ENCODE measurements around the gene RUNX2. TPM values are rescaled to one million over a fixed set of nuclear protein-coding genes. Genes with fewer than 3 reads are reported as not detected.

Gene RUNX2
- total and polyA plus RNA-seq, 4 donors: 0.09 to 1.5 (median 0.75) TPM

DNA sequence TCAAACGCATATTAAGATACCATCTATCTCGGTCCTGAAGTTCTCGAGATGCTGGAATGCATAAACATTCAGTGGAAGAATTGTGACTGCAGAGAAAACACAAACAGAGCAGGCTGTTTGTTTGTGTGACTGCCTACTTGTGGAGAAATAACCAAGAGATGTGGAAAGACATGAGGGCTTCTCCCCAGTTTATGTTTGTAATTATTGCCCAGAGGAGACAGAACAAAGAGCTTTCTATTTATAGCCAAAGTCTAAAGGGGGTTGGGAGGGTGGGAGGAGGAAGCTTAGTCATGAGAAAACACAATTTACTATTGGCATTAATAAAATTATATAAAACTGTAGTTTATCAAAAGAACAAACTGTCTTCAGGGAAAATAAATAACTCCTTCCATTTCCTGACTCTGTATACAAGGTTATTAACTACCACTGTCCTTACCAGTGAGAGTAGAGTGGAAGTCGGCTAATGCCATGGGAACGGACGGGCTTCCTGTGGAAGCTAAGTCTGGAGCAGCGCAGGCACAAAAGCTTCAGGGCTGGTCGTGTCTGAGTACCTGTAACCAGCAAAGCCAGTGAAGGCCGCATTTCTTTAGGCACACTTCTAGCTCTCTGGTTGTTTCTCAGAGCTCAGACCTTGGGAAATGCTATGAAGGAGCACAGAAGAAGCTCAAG lies 249.8 kb downstream of the RUNX2 start:
- Histone ChIP-seq H3K9me3 (ENCODE audit: control insufficient read depth in 4 of 4, low read length in 3 of 4) (no peaks in the 10 kb centered on the region), H3K36me3 (ENCODE audit: control insufficient read depth in 4 of 4, insufficient read depth in 3 of 4, low read depth in 1 of 4, low read length in 3 of 4) (no peaks in the 10 kb centered on the region), H3K27me3 (ENCODE audit: control insufficient read depth in 4 of 4, insufficient read depth in 4 of 4, low read length in 3 of 4) (no peaks in the 10 kb centered on the region), H3K9ac (ENCODE audit: low read depth in 1 of 2, low read length in 2 of 2) (no peak overlapping the region), H3K4me3 (ENCODE audit: low read depth in 1 of 3, low read length in 3 of 3) (no peak overlapping the region), H3K27ac (ENCODE audit: low read depth in 1 of 2, low read length in 2 of 2) (no peak overlapping the region), H3K4me1 (ENCODE audit: control insufficient read depth in 4 of 4, insufficient read depth in 4 of 4, low read length in 3 of 4) (no peaks in the 10 kb centered on the region)
- WGBS: 82% methylated on average over 9 of the region's 9 CpGs
- DNase-seq (ENCODE audit: low spot score): no peak
- no peak for TF ChIP-seq HNF4G (IDR thresholded peaks at IDR 0.05)
- TF ChIP-seq, protein P1, sequence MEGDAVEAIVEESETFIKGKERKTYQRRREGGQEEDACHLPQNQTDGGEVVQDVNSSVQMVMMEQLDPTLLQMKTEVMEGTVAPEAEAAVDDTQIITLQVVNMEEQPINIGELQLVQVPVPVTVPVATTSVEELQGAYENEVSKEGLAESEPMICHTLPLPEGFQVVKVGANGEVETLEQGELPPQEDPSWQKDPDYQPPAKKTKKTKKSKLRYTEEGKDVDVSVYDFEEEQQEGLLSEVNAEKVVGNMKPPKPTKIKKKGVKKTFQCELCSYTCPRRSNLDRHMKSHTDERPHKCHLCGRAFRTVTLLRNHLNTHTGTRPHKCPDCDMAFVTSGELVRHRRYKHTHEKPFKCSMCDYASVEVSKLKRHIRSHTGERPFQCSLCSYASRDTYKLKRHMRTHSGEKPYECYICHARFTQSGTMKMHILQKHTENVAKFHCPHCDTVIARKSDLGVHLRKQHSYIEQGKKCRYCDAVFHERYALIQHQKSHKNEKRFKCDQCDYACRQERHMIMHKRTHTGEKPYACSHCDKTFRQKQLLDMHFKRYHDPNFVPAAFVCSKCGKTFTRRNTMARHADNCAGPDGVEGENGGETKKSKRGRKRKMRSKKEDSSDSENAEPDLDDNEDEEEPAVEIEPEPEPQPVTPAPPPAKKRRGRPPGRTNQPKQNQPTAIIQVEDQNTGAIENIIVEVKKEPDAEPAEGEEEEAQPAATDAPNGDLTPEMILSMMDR (IDR thresholded peaks at IDR 0.05; ENCODE audit: low read depth, low read length, missing input control): no peak
- no peak for TF ChIP-seq SP1 (IDR thresholded peaks at IDR 0.05)
- no peak for TF ChIP-seq HNF4A (conservative IDR thresholded peaks at IDR 0.05)
- no peak for TF ChIP-seq YY1 (IDR thresholded peaks at IDR 0.05)
- TF ChIP-seq EGR1 (IDR thresholded peaks at IDR 0.05; ENCODE audit: low read depth in 2 of 2): no peak
- TF ChIP-seq RXRA (IDR thresholded peaks at IDR 0.05): no peak
- no peak for TF ChIP-seq RAD21 (IDR thresholded peaks at IDR 0.05)
- TF ChIP-seq, protein P2, sequence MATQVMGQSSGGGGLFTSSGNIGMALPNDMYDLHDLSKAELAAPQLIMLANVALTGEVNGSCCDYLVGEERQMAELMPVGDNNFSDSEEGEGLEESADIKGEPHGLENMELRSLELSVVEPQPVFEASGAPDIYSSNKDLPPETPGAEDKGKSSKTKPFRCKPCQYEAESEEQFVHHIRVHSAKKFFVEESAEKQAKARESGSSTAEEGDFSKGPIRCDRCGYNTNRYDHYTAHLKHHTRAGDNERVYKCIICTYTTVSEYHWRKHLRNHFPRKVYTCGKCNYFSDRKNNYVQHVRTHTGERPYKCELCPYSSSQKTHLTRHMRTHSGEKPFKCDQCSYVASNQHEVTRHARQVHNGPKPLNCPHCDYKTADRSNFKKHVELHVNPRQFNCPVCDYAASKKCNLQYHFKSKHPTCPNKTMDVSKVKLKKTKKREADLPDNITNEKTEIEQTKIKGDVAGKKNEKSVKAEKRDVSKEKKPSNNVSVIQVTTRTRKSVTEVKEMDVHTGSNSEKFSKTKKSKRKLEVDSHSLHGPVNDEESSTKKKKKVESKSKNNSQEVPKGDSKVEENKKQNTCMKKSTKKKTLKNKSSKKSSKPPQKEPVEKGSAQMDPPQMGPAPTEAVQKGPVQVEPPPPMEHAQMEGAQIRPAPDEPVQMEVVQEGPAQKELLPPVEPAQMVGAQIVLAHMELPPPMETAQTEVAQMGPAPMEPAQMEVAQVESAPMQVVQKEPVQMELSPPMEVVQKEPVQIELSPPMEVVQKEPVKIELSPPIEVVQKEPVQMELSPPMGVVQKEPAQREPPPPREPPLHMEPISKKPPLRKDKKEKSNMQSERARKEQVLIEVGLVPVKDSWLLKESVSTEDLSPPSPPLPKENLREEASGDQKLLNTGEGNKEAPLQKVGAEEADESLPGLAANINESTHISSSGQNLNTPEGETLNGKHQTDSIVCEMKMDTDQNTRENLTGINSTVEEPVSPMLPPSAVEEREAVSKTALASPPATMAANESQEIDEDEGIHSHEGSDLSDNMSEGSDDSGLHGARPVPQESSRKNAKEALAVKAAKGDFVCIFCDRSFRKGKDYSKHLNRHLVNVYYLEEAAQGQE (IDR thresholded peaks at IDR 0.05): no peak
- TF ChIP-seq, protein P3, sequence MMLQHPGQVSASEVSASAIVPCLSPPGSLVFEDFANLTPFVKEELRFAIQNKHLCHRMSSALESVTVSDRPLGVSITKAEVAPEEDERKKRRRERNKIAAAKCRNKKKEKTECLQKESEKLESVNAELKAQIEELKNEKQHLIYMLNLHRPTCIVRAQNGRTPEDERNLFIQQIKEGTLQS (IDR thresholded peaks at IDR 0.05): no peak
- no peak for TF ChIP-seq FOXA1 (IDR thresholded peaks at IDR 0.05)
- TF ChIP-seq NR2F2 (IDR thresholded peaks at IDR 0.05): no peak
- TF ChIP-seq TAF1 (conservative IDR thresholded peaks at IDR 0.05): no peak
- no peak for TF ChIP-seq GABPA (IDR thresholded peaks at IDR 0.05 in 1 of 2, conservative IDR thresholded peaks at IDR 0.05 in 1 of 2)
- TF ChIP-seq FOXA2 (IDR thresholded peaks at IDR 0.05): no peak

DNA sequence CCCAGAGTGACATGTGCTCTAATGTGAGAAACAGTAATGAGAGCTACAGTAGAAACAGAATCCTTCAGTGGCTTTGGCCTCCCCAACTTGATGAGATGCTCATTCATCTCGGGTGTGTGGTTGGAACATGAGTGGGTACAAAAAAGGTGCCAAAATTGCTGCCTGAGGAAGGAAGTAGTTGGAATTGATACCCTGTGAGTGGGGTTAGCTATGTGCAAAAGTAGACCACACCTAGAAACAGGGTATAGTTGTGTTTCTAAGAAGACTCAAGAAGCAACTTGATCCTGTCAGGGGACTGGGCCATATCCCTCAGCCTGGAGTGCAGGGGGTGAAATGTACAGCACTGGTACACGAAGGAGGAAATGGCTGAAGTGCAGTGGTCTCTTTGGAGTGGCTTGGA lies 256.0 kb downstream of the RUNX2 start:
- H3K9ac ChIP-seq (ENCODE audit: low read depth in 1 of 2, low read length in 2 of 2): no peak overlapping the region
- WGBS: 75% methylated on average over 2 of the region's 2 CpGs
- H3K4me3 ChIP-seq (ENCODE audit: low read depth in 1 of 3, low read length in 3 of 3): no peak overlapping the region
- no peaks in the 10 kb centered on the region for H3K9me3 ChIP-seq (ENCODE audit: control insufficient read depth in 4 of 4, low read length in 3 of 4)
- H3K4me1 ChIP-seq (ENCODE audit: control insufficient read depth in 4 of 4, insufficient read depth in 4 of 4, low read length in 3 of 4): no peaks in the 10 kb centered on the region
- no peaks in the 10 kb centered on the region for H3K36me3 ChIP-seq (ENCODE audit: control insufficient read depth in 4 of 4, insufficient read depth in 3 of 4, low read depth in 1 of 4, low read length in 3 of 4)
- no peak for DNase-seq (ENCODE audit: low spot score)
- no peak overlapping the region for H3K27ac ChIP-seq (ENCODE audit: low read depth in 1 of 2, low read length in 2 of 2)
- H3K27me3 ChIP-seq (ENCODE audit: control insufficient read depth in 4 of 4, insufficient read depth in 4 of 4, low read length in 3 of 4): no peaks in the 10 kb centered on the region
- TF ChIP-seq FOXA1 (IDR thresholded peaks at IDR 0.05) (no peak), FOXA2 (IDR thresholded peaks at IDR 0.05) (no peak), HNF4G (IDR thresholded peaks at IDR 0.05) (no peak), NR2F2 (IDR thresholded peaks at IDR 0.05) (no peak), JUND (IDR thresholded peaks at IDR 0.05) (no peak), TAF1 (conservative IDR thresholded peaks at IDR 0.05) (no peak), GABPA (IDR thresholded peaks at IDR 0.05 in 1 of 2, conservative IDR thresholded peaks at IDR 0.05 in 1 of 2) (no peak)
- TF ChIP-seq, protein P1 (IDR thresholded peaks at IDR 0.05; ENCODE audit: low read depth, low read length, missing input control): no peak

Measured in liver (tissue), 9 donors.